Fibroblast of the aortic adventitia (primary cell): Measurements from ENCODE around the gene PSMB5. TPM values are rescaled to one million over a fixed set of nuclear protein-coding genes. Genes with fewer than 3 reads are reported as not detected.

Source experiments
- DNase-seq: peaks from one replicate; pipeline ENCODE4 v3.0.0-alpha.2; 2010; ENCODE audit warnings: low read depth
- H3K4me3 ChIP-seq: 2 replicates; pipeline ENCODE4 v1.5.1; 2011; ENCODE audit warnings: low read depth, mild to moderate bottlenecking, control low read depth, low read length, moderate library complexity
- CTCF ChIP-seq: IDR thresholded peaks from 2 replicates; pipeline ENCODE4 v1.5.1; 2011; ENCODE audit warnings: mild to moderate bottlenecking, low read length, control low read depth, inconsistent platforms; ENCODE audit not compliant: insufficient read depth
- total RNA-seq: library from RNA; depleted of rRNA; stranded (reverse); fragments of >200 nt; gene quantifications from 2 replicates; pipeline ENCODE4 v1.2.3, GENCODE V29; 2012; ENCODE audit warnings: low replicate concordance

Gene PSMB5
- total RNA-seq, 1 donor = 164 TPM

DNA sequence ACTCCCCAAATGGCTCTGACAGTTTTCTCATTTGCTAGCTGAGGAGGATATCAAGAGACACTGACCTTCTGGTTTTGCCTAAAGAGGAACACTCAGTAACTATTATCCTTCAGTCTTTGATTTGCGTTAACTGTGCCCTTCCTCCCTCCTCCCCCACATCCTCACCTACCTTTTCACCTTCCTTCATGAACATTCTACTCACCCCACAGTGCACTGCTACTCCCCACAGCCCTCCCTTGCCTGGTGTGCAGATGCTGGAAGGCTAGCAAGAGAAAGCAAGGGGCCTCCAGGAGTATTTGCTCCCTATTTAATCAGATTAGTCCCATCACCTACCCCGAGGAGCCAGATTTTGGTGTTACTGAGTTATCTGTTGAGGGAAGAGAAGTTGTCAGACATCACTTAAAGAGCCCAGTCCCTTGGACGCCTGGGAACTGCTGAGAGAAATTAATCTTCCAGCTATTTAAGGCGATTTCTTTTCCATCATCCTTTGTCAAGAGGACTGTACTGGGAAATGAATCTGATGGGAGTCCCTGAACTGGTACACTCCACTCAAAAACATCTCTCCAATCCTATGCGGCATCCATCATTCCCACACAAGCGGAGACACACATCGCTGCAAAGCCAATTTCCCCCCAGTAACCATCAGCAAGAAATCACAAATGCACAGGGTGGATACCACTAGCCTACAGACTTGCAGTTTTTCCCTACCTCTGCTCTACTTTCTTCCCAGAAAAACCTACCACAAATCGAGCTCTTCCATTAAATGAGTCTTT, 11.5 kb downstream of the PSMB5 start:
- H3K4me3 ChIP-seq = no peak overlapping the region
- DNase-seq = no peak
- TF ChIP-seq CTCF = no peak

- no peak for DNase-seq
- H3K4me3 ChIP-seq = no peak overlapping the region
- TF ChIP-seq CTCF = no peak
Observed at GRCh38 chr14:23021889-23022442, 12.7 kb downstream of the PSMB5 start.

DNA sequence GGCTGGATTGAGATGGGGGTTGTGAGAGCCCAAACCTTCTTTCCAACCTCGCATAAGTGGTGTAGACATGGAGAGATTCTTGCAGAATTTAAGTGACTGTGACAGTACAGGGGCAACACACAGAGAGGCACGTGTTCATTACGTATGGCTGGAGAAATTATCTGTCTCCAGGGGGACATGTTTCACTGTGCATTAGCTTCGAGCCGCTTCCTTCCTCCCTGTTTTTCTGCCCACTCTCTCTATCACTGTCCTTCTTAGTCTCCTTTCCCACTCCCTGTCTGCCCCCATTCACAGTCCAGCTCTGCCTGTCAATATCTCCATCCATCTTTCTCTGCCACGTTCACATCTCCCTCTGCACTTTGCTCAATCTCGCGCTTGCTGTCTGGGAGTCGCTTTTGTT, 13.3 kb downstream of the PSMB5 start:
- no peak for DNase-seq
- no peak for TF ChIP-seq CTCF
- no peak overlapping the region for H3K4me3 ChIP-seq

GRCh38 chr14:23020143-23021128, 14.3 kb downstream of the PSMB5 start:
- no peak for DNase-seq
- H3K4me3 ChIP-seq = no peak overlapping the region
- no peak for TF ChIP-seq CTCF

DNA sequence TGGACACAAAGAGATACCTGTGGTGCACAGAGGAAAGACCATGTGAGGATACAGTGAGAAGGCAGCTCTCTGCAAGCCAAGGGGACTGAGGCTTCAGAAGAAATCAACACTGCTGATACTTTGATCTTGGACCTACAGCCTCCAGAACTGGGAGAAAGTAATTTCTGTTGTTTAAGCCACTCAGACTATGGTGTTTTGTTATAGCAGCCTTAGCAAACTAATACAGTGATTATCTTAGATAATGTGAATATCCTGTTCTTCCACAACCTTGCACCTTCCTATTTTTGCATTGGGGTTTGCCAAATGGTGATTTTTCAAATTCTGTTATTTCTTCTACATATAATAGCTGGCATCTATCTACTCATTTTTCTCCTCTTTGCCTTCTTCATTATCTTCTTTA, 16.6 kb downstream of the PSMB5 start:
- H3K4me3 ChIP-seq = no peak overlapping the region
- DNase-seq = no peak
- TF ChIP-seq CTCF = no peak

DNA sequence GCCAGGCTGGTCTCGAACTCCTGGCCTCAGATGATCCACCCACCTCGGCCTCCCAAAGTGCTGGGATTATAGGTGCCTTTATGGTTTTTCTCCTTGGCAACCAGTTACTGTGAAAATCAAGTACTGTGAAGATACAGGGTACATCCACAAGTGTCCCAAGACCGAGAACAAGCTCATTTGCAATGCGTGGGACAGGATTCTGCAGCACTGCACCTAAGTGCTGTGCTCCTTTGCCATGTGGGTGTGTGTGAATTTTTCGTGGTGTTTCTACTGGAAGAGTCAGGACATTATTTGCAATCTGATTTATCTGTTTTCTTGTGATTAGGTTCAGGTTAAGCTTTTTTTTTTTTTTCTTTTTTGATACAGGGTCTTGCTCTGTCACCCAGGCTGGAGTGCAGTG, 17.6 kb downstream of the PSMB5 start:
- TF ChIP-seq CTCF = no peak
- no peak overlapping the region for H3K4me3 ChIP-seq
- DNase-seq = no peak
